Aorta (tissue), 5 donors: ENCODE results near the gene PCSK6. TPM values are rescaled to one million over a fixed set of nuclear protein-coding genes. Genes with fewer than 3 reads are reported as not detected.
"Not testable (repeated sequence)": the region's sequence is repeated elsewhere in the genome, so short reads cannot be mapped to it uniquely, and the experiment has no call there.

Source experiments
- ATAC-seq: fragments of 200-7000 bp; cut with Tn5 transposase; one replicate; pipeline ENCODE4 v1.9.1; 2022; ENCODE audit warnings: moderate library complexity; ENCODE audit not compliant: low FRiP score
- DNase-seq, 2 donors: peaks; one replicate each; pipeline ENCODE4 v3.0.0-alpha.2; 2020
- H3K27ac ChIP-seq, 2 donors: one replicate each; pipeline ENCODE4 v1.5.1; 2013; ENCODE audit warnings: low read length in 2 of 2, mild to moderate bottlenecking in 2 of 2, moderate library complexity in 2 of 2, control low read depth in 1 of 2, inconsistent platforms in 1 of 2, low read depth in 1 of 2
- H3K27me3 ChIP-seq, 2 donors: one replicate each; pipeline ENCODE4 v1.6.1; 2013; ENCODE audit warnings: control low read depth in 1 of 2, low read length in 1 of 2, mild to moderate bottlenecking in 1 of 2, moderate library complexity in 1 of 2; ENCODE audit not compliant: insufficient read depth in 2 of 2, control insufficient read depth in 1 of 2
- H3K36me3 ChIP-seq, 2 donors: one replicate each; pipeline ENCODE4 v1.6.1; 2013; ENCODE audit warnings: control low read depth in 1 of 2, low read length in 1 of 2, mild to moderate bottlenecking in 1 of 2; ENCODE audit not compliant: insufficient read depth in 2 of 2, control insufficient read depth in 1 of 2
- H3K4me1 ChIP-seq, 2 donors: one replicate each; pipeline ENCODE4 v1.6.1; 2013; ENCODE audit warnings: low read length in 2 of 2, control low read depth in 1 of 2, mild to moderate bottlenecking in 1 of 2, moderate library complexity in 1 of 2; ENCODE audit not compliant: insufficient read depth in 2 of 2, control insufficient read depth in 1 of 2
- H3K4me3 ChIP-seq, 2 donors: one replicate each; pipeline ENCODE4 v1.5.1; 2013; ENCODE audit warnings: low read length in 2 of 2, control low read depth in 1 of 2, mild to moderate bottlenecking in 1 of 2
- H3K9me3 ChIP-seq: one replicate; pipeline ENCODE4 v1.6.1; 2013; ENCODE audit warnings: mild to moderate bottlenecking, low read length; ENCODE audit not compliant: control insufficient read depth
- WGBS, 2 donors: extraction: QIAGEN DNeasy Blood & Tissue Kit; methylation state at CpG; one replicate each; pipeline ENCODE4 v1.1.7; 2013; 5-methylcytosine and 5-hydroxymethylcytosine counted together
- intact Hi-C, 2 donors: fragments of 100-400 bp; cut with DNase I; formaldehyde crosslinking; loops; one replicate each; pipeline versions ENCODE4 v1.14.2 to v1.15.0; 2022
- polyA plus RNA-seq, 2 donors: library from polyadenylated mRNA; stranded (reverse); fragments of 200-250 nt; gene quantifications; one replicate each; pipeline ENCODE4 v1.2.3, GENCODE V29; 2013
- total RNA-seq, 2 donors: library from RNA; stranded (reverse); fragmentation: NEBNext Ultra II Directional; extraction: Animal tissue kit (Norgen Biotek cat#: 25700); gene quantifications; one replicate each; pipeline ENCODE4 v1.2.1, GENCODE V29; 2021
- donor health status: healthy with polysubstance abuse.
- donor health status: Bipolar disorder and iron deficiency.
- donor health status: DM: no; HTN: no; CAD: no.
- donor health status: DM: no; HTN: no; CAD: no.
- donor health status: DM: yes; HTN: yes; CAD: no.

PCSK6 gene
- total and polyA plus RNA-seq, 4 donors, result 1.6 to 11.2 (median 5.0) TPM; not detected in 1

- intact Hi-C loops, result no loop called here
- no peak overlapping the region for H3K4me3 ChIP-seq
- ATAC-seq, result no peak
- no peaks in the 10 kb centered on the region for H3K4me1 ChIP-seq
- H3K36me3 ChIP-seq, result no peaks in the 10 kb centered on the region
- H3K9me3 ChIP-seq, result no peaks in the 10 kb centered on the region
- no peak for DNase-seq
- WGBS, 2 donors, result 95 to 96% methylated on average over 11 of the region's 11 CpGs
- H3K27ac ChIP-seq, result no peak overlapping the region
- no peaks in the 10 kb centered on the region for H3K27me3 ChIP-seq
These were observed 131.6 kb downstream of the PCSK6 start for GRCh38 chr15:101357885-101358284.

DNA sequence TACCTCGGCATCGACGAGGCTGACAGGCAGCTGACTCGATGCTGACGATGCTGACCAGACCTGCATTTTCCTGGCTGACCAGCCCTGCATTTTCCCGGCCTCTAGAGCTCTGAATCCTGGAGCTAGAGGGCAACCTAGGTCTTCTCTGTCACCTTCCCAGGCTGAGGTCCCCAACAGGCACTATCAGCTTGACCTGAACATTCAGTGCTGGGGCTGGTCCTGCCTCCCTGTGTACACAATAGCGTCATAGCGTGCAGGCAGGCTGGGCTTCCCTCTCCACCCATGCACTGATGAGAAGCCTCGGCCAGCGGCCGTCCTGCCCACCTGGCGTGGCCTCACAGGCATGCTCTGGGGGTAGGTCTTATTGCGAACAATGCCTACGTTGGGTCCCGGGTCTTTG, 132.2 kb downstream of the PCSK6 start:
- ATAC-seq, result no peak
- no peaks in the 10 kb centered on the region for H3K4me1 ChIP-seq
- DNase-seq, result no peak
- no peak overlapping the region for H3K27ac ChIP-seq
- no peaks in the 10 kb centered on the region for H3K27me3 ChIP-seq
- WGBS, 2 donors, result 88% methylated on average over 15 of the region's 15 CpGs
- no peak overlapping the region for H3K4me3 ChIP-seq
- no peaks in the 10 kb centered on the region for H3K9me3 ChIP-seq
- H3K36me3 ChIP-seq, result no peaks in the 10 kb centered on the region
- intact Hi-C loops, result no loop called here

DNA sequence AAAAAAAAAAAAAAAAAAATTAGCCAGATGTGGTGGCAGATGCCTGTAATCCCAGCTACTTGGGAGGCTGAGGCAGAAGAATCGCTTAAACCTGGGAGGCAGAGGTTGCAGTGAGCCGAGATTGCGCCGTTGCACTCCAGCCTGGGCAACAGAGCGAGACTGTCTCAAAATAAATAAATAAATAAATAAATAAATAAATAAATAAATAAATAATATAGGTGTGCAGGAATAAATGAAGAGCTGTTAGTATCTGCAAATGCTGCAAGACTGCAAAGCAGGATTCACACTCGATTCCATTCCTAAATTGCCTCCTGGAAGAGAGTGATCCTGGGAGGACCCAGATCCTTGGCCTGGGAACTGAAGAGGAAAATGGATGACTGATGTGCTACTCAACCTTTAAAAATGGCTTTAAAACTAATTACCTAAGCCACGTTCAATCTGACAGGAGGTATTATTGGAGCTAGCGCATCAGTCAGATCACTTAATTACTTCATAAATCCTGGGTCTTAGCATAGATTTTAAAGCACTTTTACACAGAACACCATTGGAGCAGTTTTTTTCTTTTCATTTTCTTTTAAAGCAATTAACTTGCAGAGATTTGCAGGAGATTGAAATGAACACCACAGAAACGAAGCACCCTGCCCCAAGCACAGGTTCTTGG, 132.9 kb downstream of the PCSK6 start:
- H3K27ac ChIP-seq, H3K36me3 ChIP-seq, H3K9me3 ChIP-seq, intact Hi-C loops, DNase-seq, ATAC-seq, H3K27me3 ChIP-seq, H3K4me3 ChIP-seq, H3K4me1 ChIP-seq: not testable (repeated sequence)
- 89 to 90% methylated on average over 9 of the region's 9 CpGs for WGBS, 2 donors

DNA sequence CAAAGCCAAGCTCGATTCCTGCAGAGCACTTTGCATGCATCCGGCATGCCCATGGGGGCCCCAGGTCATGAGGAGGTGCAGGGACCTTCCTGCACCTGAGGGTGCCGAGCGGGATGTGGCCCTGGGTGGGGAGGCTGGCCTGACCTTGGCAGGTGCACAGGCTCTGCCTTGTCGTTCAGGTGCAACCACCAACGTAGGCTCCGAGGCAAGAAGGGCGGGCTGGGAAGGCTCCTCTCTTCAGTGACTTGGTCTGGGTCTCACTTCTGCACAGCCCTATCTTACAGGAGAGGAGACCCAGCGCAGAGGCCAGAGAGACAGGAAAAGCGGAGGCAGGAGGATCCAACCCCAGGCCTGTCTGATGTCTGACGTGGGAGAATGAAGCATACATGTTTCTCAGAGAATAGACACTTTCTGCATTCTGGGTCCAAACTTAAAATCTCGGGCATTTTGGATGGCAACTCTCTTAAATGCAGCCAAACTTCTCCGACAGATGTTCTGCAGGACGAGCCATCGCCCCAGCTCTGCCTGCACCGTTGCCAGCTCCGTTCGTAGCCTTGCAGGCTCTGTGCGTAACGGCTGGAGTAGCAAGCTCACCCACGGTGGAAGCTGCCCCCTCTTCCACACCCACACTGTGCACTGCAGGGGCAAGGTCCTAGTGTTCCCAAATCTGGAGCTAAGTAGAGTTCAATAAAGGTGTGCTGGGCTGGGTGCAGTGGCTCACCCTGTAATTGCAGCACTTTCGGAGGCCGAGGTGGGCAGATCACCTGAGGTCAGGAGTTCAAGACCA, 133.6 kb downstream of the PCSK6 start:
- Histone ChIP-seq H3K27ac (no peak overlapping the region), H3K9me3 (no peaks in the 10 kb centered on the region), H3K4me3 (no peak overlapping the region), H3K36me3 (no peaks in the 10 kb centered on the region), H3K4me1 (no peaks in the 10 kb centered on the region), H3K27me3 (no peaks in the 10 kb centered on the region)
- intact Hi-C loops, result no loop called here
- ATAC-seq (no peak), DNase-seq (no peak)
- 88 to 90% methylated on average over 23 of the region's 23 CpGs for WGBS, 2 donors

DNA sequence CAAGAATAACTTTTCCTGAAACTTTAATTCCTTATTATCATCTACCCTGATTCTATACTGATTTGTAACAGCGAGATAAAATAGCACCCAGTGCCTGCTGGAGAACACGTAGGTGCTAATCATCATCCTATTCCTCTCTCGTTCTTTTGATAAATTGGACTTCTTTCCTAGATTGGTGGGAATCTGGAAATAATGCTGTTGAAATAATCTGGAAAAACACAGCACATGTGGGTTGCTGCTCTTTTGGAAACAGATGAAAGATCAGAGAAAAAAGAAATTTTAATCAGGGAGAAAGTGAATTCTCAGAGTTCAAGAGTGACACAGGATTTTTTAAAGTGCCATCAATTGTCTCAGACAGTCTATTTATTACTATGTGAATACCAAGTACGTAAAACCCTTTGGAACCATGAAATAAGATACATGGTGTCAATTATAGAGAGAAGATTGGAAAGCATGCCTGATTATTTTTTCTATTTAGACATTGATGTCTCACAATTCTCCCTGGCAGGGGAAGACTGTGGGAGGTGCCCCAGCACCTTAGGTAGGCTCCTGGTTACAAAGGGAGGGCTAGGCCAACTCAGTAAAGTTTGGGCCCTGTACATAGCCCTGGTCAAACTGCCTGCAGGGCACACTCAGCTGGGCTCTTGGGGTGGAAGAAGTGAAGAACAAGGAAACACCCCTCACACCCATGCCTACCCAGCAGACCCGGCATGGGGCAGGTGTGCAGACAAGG, 134.4 kb downstream of the PCSK6 start:
- intact Hi-C loops, result no loop called here
- ATAC-seq (no peak), DNase-seq (no peak)
- H3K9me3 ChIP-seq, result no peaks in the 10 kb centered on the region
- 87 to 92% methylated on average over 5 of the region's 5 CpGs for WGBS, 2 donors
- no peaks in the 10 kb centered on the region for H3K36me3 ChIP-seq
- H3K27ac ChIP-seq, result no peak overlapping the region
- no peaks in the 10 kb centered on the region for H3K4me1 ChIP-seq
- H3K4me3 ChIP-seq, result no peak overlapping the region
- H3K27me3 ChIP-seq, result no peaks in the 10 kb centered on the region

DNA sequence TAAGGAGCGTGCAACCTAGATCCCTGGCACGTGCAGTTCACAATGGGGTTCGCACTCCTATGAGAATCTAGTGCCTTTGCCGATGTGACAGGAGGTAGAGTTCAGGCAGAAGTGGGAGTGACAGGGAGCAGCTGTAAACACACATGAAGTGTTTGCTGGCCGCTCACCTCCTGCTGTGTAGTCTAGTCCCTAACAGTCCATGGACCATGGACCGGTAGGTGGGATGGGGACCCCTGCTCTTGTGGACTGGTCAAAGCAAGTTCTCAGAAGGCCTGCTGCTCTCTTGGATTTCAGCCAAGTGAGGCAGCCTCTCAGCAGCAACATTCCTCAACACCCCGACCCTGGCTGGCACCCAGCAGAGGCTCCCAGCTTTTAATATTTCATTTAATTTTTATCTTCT, 136.3 kb downstream of the PCSK6 start:
- H3K9me3 ChIP-seq, result no peaks in the 10 kb centered on the region
- H3K27ac ChIP-seq, result no peak overlapping the region
- 72 to 82% methylated on average over 7 of the region's 7 CpGs for WGBS, 2 donors
- ATAC-seq (no peak), DNase-seq (no peak)
- intact Hi-C loops, result no loop called here
- H3K4me1 ChIP-seq, result no peaks in the 10 kb centered on the region
- no peak overlapping the region for H3K4me3 ChIP-seq
- no peaks in the 10 kb centered on the region for H3K36me3 ChIP-seq
- no peaks in the 10 kb centered on the region for H3K27me3 ChIP-seq

- no peaks in the 10 kb centered on the region for H3K4me1 ChIP-seq
- no peaks in the 10 kb centered on the region for H3K9me3 ChIP-seq
- no peak overlapping the region for H3K27ac ChIP-seq
- no peak overlapping the region for H3K4me3 ChIP-seq
- WGBS, 2 donors, result 75 to 82% methylated on average over 2 of the region's 2 CpGs
- no peak for ATAC-seq
- H3K27me3 ChIP-seq, result no peaks in the 10 kb centered on the region
- no peaks in the 10 kb centered on the region for H3K36me3 ChIP-seq
- no peak for DNase-seq
- intact Hi-C loops, result no loop called here
These were observed 137.8 kb downstream of the PCSK6 start for GRCh38 chr15:101351736-101352135.

- ATAC-seq (no peak), DNase-seq (no peak)
- H3K4me3 ChIP-seq, result no peak overlapping the region
- intact Hi-C loops, result no loop called here
- H3K9me3 ChIP-seq, result no peaks in the 10 kb centered on the region
- 64 to 72% methylated on average over 12 to 14 of the region's 14 CpGs for WGBS, 2 donors
- H3K4me1 ChIP-seq, result no peaks in the 10 kb centered on the region
- no peak overlapping the region for H3K27ac ChIP-seq
- no peaks in the 10 kb centered on the region for H3K27me3 ChIP-seq
- no peaks in the 10 kb centered on the region for H3K36me3 ChIP-seq
These were observed 140.2 kb downstream of the PCSK6 start for GRCh38 chr15:101349047-101349951.
